Trophoblast cell (in vitro differentiated cells and primary cell): ENCODE data around the gene PPP2R5E.

Experiments
- DNase-seq, 2 donors: peaks; one replicate each; pipeline ENCODE4 v3.0.0-alpha.2; 2016
- H2AFZ ChIP-seq: 2 replicates; pipeline ENCODE4 v1.6.1; 2013; ENCODE audit warnings: low read length, moderate library complexity, mild to moderate bottlenecking; ENCODE audit not compliant: insufficient read depth, poor library complexity
- H2AK5ac ChIP-seq: 2 replicates; pipeline ENCODE4 v1.6.1; 2013; ENCODE audit warnings: mild to moderate bottlenecking, low read length
- H2BK120ac ChIP-seq: 2 replicates; pipeline ENCODE4 v1.6.1; 2013; ENCODE audit warnings: low read length, mild to moderate bottlenecking, moderate library complexity; ENCODE audit not compliant: insufficient read depth, poor library complexity
- H2BK12ac ChIP-seq: 2 replicates; pipeline ENCODE4 v1.6.1; 2013; ENCODE audit warnings: mild to moderate bottlenecking, low read length, moderate library complexity
- H2BK5ac ChIP-seq: 2 replicates; pipeline ENCODE4 v1.6.1; 2013; ENCODE audit warnings: low read length, low read depth, moderate library complexity, mild to moderate bottlenecking; ENCODE audit not compliant: poor library complexity
- H3K14ac ChIP-seq: 2 replicates; pipeline ENCODE4 v1.6.1; 2013; ENCODE audit warnings: mild to moderate bottlenecking, low read length
- H3K18ac ChIP-seq: 2 replicates; pipeline ENCODE4 v1.6.1; 2013; ENCODE audit warnings: mild to moderate bottlenecking, low read length
- H3K23ac ChIP-seq: 2 replicates; pipeline ENCODE4 v1.6.1; 2013; ENCODE audit warnings: low read length
- H3K27ac ChIP-seq: 2 replicates; pipeline ENCODE4 v1.5.1; 2013; ENCODE audit warnings: low read depth, mild to moderate bottlenecking, inconsistent platforms, low read length, moderate library complexity
- H3K27me3 ChIP-seq: 2 replicates; pipeline ENCODE4 v1.6.1; 2013; ENCODE audit warnings: inconsistent platforms, mild to moderate bottlenecking, low read length, moderate library complexity; ENCODE audit not compliant: insufficient read depth
- H3K36me3 ChIP-seq, 2 experiments: 1 replicate in 1 of 2; 2 replicates in 1 of 2; pipeline ENCODE4 v1.6.1; 2013; ENCODE audit warnings: low read length in 2 of 2, mild to moderate bottlenecking in 2 of 2, moderate library complexity in 1 of 2; ENCODE audit not compliant: insufficient read depth in 2 of 2, control insufficient read depth in 1 of 2
- H3K4ac ChIP-seq: 2 replicates; pipeline ENCODE4 v1.6.1; 2013; ENCODE audit warnings: low read depth, mild to moderate bottlenecking, low read length, moderate library complexity
- H3K4me1 ChIP-seq, 2 experiments: 1 replicate in 1 of 2; 2 replicates in 1 of 2; pipeline ENCODE4 v1.6.1; 2013; ENCODE audit warnings: low read length in 2 of 2, mild to moderate bottlenecking in 2 of 2, moderate library complexity in 1 of 2; ENCODE audit not compliant: insufficient read depth in 2 of 2, control insufficient read depth in 1 of 2
- H3K4me2 ChIP-seq: 2 replicates; pipeline ENCODE4 v1.6.1; 2013; ENCODE audit warnings: inconsistent platforms, mild to moderate bottlenecking, low read length, moderate library complexity
- H3K4me3 ChIP-seq: 2 replicates; pipeline ENCODE4 v1.5.1; 2013; ENCODE audit warnings: mild to moderate bottlenecking, low read depth, low read length, inconsistent platforms
- H3K79me1 ChIP-seq: one replicate; pipeline ENCODE4 v1.6.1; 2013; ENCODE audit warnings: low read length
- H3K79me2 ChIP-seq: 2 replicates; pipeline ENCODE4 v1.6.1; 2013; ENCODE audit warnings: low read length, mild to moderate bottlenecking; ENCODE audit not compliant: control insufficient read depth, insufficient read depth, poor library complexity
- H3K9ac ChIP-seq: 2 replicates; pipeline ENCODE4 v1.6.1; 2013; ENCODE audit warnings: mild to moderate bottlenecking, low read length
- H3K9me3 ChIP-seq: 2 replicates; pipeline ENCODE4 v1.6.1; 2013; ENCODE audit warnings: low read depth, mild to moderate bottlenecking, control low read depth, inconsistent platforms, low read length; ENCODE audit not compliant: insufficient read depth
- H4K12ac ChIP-seq: 2 replicates; pipeline ENCODE4 v1.6.1; 2013; ENCODE audit warnings: low read depth, mild to moderate bottlenecking, low read length, moderate library complexity
- H4K8ac ChIP-seq: 2 replicates; pipeline ENCODE4 v1.6.1; 2013; ENCODE audit warnings: low read depth, mild to moderate bottlenecking, low read length, moderate library complexity
- H4K91ac ChIP-seq: one replicate; pipeline ENCODE4 v1.6.1; 2013; ENCODE audit warnings: low read depth, mild to moderate bottlenecking, low read length, moderate library complexity
- WGBS: extraction: QIAGEN DNeasy Blood & Tissue Kit; methylation state at CpG from one replicate; pipeline ENCODE4 v1.1.7; 2013; ENCODE audit warnings: missing lambda C conversion rate; ENCODE audit not compliant: insufficient read length, insufficient coverage; ENCODE audit errors: extremely low coverage; 5-methylcytosine and 5-hydroxymethylcytosine counted together

The PPP2R5E gene

DNA sequence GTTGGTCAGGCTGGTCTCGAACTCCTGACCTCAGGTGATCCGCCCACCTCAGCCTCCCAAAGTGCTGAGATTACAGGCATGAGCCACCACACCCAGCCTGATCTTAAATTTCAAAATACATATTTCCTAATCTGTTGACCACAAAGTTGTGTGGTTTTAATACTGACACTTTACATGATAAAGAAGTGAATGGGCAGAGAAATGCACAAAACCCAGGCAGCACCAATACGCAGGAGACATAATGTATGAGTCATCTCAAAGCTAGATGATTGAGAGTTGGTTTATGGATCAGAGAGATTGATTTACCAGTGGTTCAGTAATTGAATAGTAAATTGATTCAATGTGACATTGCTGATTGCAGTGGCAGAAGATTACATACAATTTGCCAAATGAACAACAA, 19.2 kb upstream of the PPP2R5E start:
- Histone ChIP-seq H3K79me1 (peaks cover 6% of the 10 kb centered on the region), H3K14ac (no peak overlapping the region), H3K79me2 (no peaks in the 10 kb centered on the region), H3K27ac (no peak overlapping the region), H3K4me1 (peaks cover 8 to 13% of the 10 kb centered on the region in 2 experiments), H2AK5ac (no peak overlapping the region), H2BK12ac (no peak overlapping the region), H3K9ac (no peak overlapping the region), H2BK5ac (no peak overlapping the region), H4K8ac (no peak overlapping the region), H3K23ac (no peak overlapping the region), H4K91ac (no peak overlapping the region), H3K9me3 (no peaks in the 10 kb centered on the region), H3K27me3 (no peaks in the 10 kb centered on the region), H3K36me3 (no peaks in the 10 kb centered on the region), H3K4me3 (no peak overlapping the region), H2AFZ (no peak overlapping the region), H4K12ac (no peak overlapping the region), H3K18ac (no peak overlapping the region), H3K4ac (no peak overlapping the region), H3K4me2 (no peak overlapping the region), H2BK120ac (no peak overlapping the region)
- no peak for DNase-seq
- no CpG with 5 or more reads among the region's 3 CpGs for WGBS

- H2BK5ac ChIP-seq: no peak overlapping the region
- H2AK5ac ChIP-seq: no peak overlapping the region
- no peak overlapping the region for H4K8ac ChIP-seq
- H2BK12ac ChIP-seq: no peak overlapping the region
- no peak overlapping the region for H4K91ac ChIP-seq
- no peak for DNase-seq
- H3K27ac ChIP-seq: no peak overlapping the region
- no peaks in the 10 kb centered on the region for H3K79me1 ChIP-seq
- no peaks in the 10 kb centered on the region for H3K79me2 ChIP-seq
- no peak overlapping the region for H3K14ac ChIP-seq
- no peak overlapping the region for H4K12ac ChIP-seq
- H3K9me3 ChIP-seq: no peaks in the 10 kb centered on the region
- H3K36me3 ChIP-seq: no peaks in the 10 kb centered on the region
- no peak overlapping the region for H3K18ac ChIP-seq
- no peak overlapping the region for H2BK120ac ChIP-seq
- H3K9ac ChIP-seq: no peak overlapping the region
- 100% methylated on average over 1 of the region's 7 CpGs for WGBS
- no peak overlapping the region for H3K4ac ChIP-seq
- H3K27me3 ChIP-seq: no peaks in the 10 kb centered on the region
- no peak overlapping the region for H3K4me2 ChIP-seq
- H3K4me1 ChIP-seq: no peaks in the 10 kb centered on the region
- no peak overlapping the region for H3K4me3 ChIP-seq
- H2AFZ ChIP-seq: no peak overlapping the region
- no peak overlapping the region for H3K23ac ChIP-seq
Measured at GRCh38 chr14:63555572-63555971, 12.4 kb upstream of the PPP2R5E start.

- no peaks in the 10 kb centered on the region for H3K36me3 ChIP-seq
- no peak overlapping the region for H2BK12ac ChIP-seq
- no peak overlapping the region for H2BK5ac ChIP-seq
- no peak overlapping the region for H4K12ac ChIP-seq
- no peak overlapping the region for H4K8ac ChIP-seq
- no peak overlapping the region for H2BK120ac ChIP-seq
- no peak for DNase-seq
- no peaks in the 10 kb centered on the region for H3K79me2 ChIP-seq
- no peak overlapping the region for H3K4me3 ChIP-seq
- H3K79me1 ChIP-seq: no peaks in the 10 kb centered on the region
- no peak overlapping the region for H3K18ac ChIP-seq
- H3K4me1 ChIP-seq: no peaks in the 10 kb centered on the region
- H3K4ac ChIP-seq: no peak overlapping the region
- no peak overlapping the region for H2AFZ ChIP-seq
- no peaks in the 10 kb centered on the region for H3K9me3 ChIP-seq
- no peaks in the 10 kb centered on the region for H3K27me3 ChIP-seq
- H3K9ac ChIP-seq: no peak overlapping the region
- H3K23ac ChIP-seq: no peak overlapping the region
- H2AK5ac ChIP-seq: no peak overlapping the region
- H4K91ac ChIP-seq: no peak overlapping the region
- no peak overlapping the region for H3K27ac ChIP-seq
- no CpG with 5 or more reads among the region's 3 CpGs for WGBS
- no peak overlapping the region for H3K14ac ChIP-seq
- H3K4me2 ChIP-seq: no peak overlapping the region
Measured at GRCh38 chr14:63551332-63551731, 8.2 kb upstream of the PPP2R5E start.

- Histone ChIP-seq H3K18ac (no peak overlapping the region), H3K27ac (no peak overlapping the region), H3K4me1 (no peaks in the 10 kb centered on the region), H3K27me3 (no peaks in the 10 kb centered on the region), H3K79me1 (peaks cover 7% of the 10 kb centered on the region), H3K4me3 (no peak overlapping the region), H3K23ac (no peak overlapping the region), H3K9me3 (no peaks in the 10 kb centered on the region), H2AFZ (no peak overlapping the region), H4K8ac (no peak overlapping the region), H3K14ac (no peak overlapping the region), H4K91ac (no peak overlapping the region), H3K4ac (no peak overlapping the region), H3K4me2 (no peak overlapping the region), H2AK5ac (no peak overlapping the region), H2BK5ac (no peak overlapping the region), H3K79me2 (peaks cover 8% of the 10 kb centered on the region), H2BK120ac (no peak overlapping the region), H3K36me3 (no peaks in the 10 kb centered on the region), H4K12ac (no peak overlapping the region), H2BK12ac (no peak overlapping the region), H3K9ac (no peak overlapping the region)
- peak in 1 of 2 donors; percentile 39 for DNase-seq
- WGBS: no CpG with 5 or more reads among the region's 8 CpGs
Measured at GRCh38 chr14:63547798-63548335, 4.7 kb upstream of the PPP2R5E start.
